Suprapubic skin (tissue), 4 donors: Measurements from ENCODE around the gene OTUB1.

Source experiments
- POLR2A ChIP-seq, 2 donors: fragments of 450-650 bp; IDR thresholded peaks; one replicate each; pipeline ENCODE4 v1.6.1; 2017; ENCODE audit warnings: antibody characterized with exemption in 2 of 2, mild to moderate bottlenecking in 2 of 2, moderate library complexity in 2 of 2
- POLR2AphosphoS5 ChIP-seq, 3 donors: sonication (generic); formaldehyde crosslinking; IDR thresholded peaks; one replicate each; pipeline ENCODE4 v1.6.1; 2017; ENCODE audit warnings: antibody characterized with exemption in 3 of 3
- TF ChIP-seq, protein P1 (sequence below), 2 donors: fragments of 200-600 bp in 1 of 2; fragments of 450-650 bp in 1 of 2; sonication (generic) in 1 of 2; IDR thresholded peaks; one replicate each; pipeline ENCODE4 v1.5.1; 2016 to 2019; ENCODE audit warnings: antibody characterized with exemption in 2 of 2, mild to moderate bottlenecking in 1 of 2, moderate library complexity in 1 of 2

DNA sequence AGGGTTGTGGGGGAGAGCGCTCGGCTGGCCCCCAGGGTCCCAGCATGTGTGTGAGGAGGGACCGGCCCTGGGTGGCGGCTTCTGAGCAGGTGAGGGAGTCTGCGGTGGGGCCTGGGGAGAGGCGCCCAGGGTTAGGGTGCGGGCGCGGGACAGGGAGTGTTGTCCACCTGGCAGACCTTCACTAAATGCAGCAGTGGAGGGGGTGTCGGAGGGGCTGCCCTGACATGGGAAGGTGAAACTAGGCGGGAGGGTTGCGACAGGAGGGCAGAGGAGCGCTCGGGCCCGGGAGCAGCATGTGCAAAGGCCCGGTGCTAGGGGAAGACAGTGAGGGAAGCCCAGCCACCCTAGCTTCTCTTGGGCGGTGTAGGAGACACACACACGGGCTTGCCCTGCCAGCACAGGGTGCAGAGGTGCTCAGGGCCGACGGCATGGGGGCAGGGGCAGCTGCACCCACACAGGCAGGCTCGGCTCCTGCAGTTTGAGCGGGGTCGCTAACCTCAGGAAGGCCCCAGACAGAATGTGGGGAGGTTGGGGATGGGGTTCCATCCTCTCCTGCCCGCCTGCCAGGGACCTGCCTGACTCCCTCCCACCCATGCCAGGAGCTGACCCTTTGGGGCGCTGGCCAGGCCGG, 22.2 kb downstream of the OTUB1 start:
- TF ChIP-seq, protein P1, sequence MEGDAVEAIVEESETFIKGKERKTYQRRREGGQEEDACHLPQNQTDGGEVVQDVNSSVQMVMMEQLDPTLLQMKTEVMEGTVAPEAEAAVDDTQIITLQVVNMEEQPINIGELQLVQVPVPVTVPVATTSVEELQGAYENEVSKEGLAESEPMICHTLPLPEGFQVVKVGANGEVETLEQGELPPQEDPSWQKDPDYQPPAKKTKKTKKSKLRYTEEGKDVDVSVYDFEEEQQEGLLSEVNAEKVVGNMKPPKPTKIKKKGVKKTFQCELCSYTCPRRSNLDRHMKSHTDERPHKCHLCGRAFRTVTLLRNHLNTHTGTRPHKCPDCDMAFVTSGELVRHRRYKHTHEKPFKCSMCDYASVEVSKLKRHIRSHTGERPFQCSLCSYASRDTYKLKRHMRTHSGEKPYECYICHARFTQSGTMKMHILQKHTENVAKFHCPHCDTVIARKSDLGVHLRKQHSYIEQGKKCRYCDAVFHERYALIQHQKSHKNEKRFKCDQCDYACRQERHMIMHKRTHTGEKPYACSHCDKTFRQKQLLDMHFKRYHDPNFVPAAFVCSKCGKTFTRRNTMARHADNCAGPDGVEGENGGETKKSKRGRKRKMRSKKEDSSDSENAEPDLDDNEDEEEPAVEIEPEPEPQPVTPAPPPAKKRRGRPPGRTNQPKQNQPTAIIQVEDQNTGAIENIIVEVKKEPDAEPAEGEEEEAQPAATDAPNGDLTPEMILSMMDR (IDR thresholded peaks at IDR 0.05), result no peak
- TF ChIP-seq POLR2AphosphoS5 (IDR thresholded peaks at IDR 0.05) (no peak), POLR2A (IDR thresholded peaks at IDR 0.05) (no peak)
